NOMO-1 treated with DMSO at 0.1 percent for 48 hours (cell line): ENCODE results near the gene HCN1.
A peak's percentile ranks its signal among the peaks of the same experiment; 100 is the strongest.
"Not testable (repeated sequence)": the region's sequence is repeated elsewhere in the genome, so short reads cannot be mapped to it uniquely, and the experiment has no call there.

ENCODE experiments used
- DNase-seq: peaks from one replicate; lab custom pipeline; 2025; ENCODE audit not compliant: unreplicated experiment; lab: John Stamatoyannopoulos, UW

The HCN1 gene

GRCh38 chr5:45437752-45438151, 258.4 kb downstream of the HCN1 start:
- DNase-seq: no peak

- DNase-seq: no peak
Measured at GRCh38 chr5:45417285-45417998, 278.7 kb downstream of the HCN1 start.

GRCh38 chr5:45414620-45415573, 281.3 kb downstream of the HCN1 start:
- no peak for DNase-seq

- DNase-seq: no peak
Measured at GRCh38 chr5:45411971-45412612, 284.1 kb downstream of the HCN1 start.

GRCh38 chr5:45410304-45410995, 285.7 kb downstream of the HCN1 start:
- no peak for DNase-seq

- DNase-seq: no peak
Measured at GRCh38 chr5:45408067-45408466, 288.1 kb downstream of the HCN1 start.

GRCh38 chr5:45402804-45403455, 293.2 kb downstream of the HCN1 start:
- no peak for DNase-seq

GRCh38 chr5:45399041-45399440, 297.1 kb downstream of the HCN1 start:
- no peak for DNase-seq

GRCh38 chr5:45385321-45386058, 310.7 kb downstream of the HCN1 start:
- peak; percentile 30 for DNase-seq

- no peak for DNase-seq
Measured at GRCh38 chr5:45383985-45384384, 312.2 kb downstream of the HCN1 start.

- no peak for DNase-seq
Measured at GRCh38 chr5:45382583-45382982, 313.6 kb downstream of the HCN1 start.

- DNase-seq: no peak
Measured at GRCh38 chr5:45376417-45376816, 319.8 kb downstream of the HCN1 start.

- DNase-seq: no peak
Measured at GRCh38 chr5:45372629-45373028, 323.6 kb downstream of the HCN1 start.

- not testable (repeated sequence) for DNase-seq
Measured at GRCh38 chr5:45371423-45371822, 324.8 kb downstream of the HCN1 start.

GRCh38 chr5:45355189-45355992, 340.8 kb downstream of the HCN1 start:
- no peak for DNase-seq

GRCh38 chr5:45336464-45336863, 359.7 kb downstream of the HCN1 start:
- DNase-seq: no peak

- DNase-seq: no peak
Measured at GRCh38 chr5:45335978-45336377, 360.2 kb downstream of the HCN1 start.

GRCh38 chr5:45335346-45335745, 360.8 kb downstream of the HCN1 start:
- no peak for DNase-seq

- DNase-seq: no peak
Measured at GRCh38 chr5:45334939-45335338, 361.2 kb downstream of the HCN1 start.
